ENCODE results near the gene RENBP.

Gene RENBP

DNA sequence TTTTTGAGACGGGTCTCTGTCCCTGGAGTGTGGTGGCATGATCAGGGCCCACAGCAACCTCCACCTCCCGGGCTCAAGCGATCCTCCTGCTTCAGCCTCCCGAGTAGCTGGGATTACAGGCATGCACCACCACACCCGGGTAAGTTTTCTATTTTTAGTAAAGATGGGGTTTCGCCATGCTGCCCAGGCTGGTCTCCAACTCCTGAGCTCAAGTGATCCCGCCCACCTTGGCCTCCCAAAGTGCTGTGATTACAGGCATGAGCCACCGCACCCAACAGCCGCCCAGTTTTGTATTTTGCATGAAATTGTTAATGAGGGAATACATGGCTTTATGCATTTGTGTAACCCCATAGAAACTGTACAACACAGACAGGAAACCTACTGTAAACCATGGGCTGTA lies 15.6 kb downstream of the RENBP start:
- Histone ChIP-seq H3K4me1 (ENCODE audit: control insufficient read depth, insufficient read depth, low read length) (peaks cover 13% of the 10 kb centered on the region), H3K36me3 (ENCODE audit: control insufficient read depth in 2 of 2, insufficient read depth in 1 of 2, low read length in 2 of 2) (peaks cover 23 to 47% of the 10 kb centered on the region in 2 experiments), H3K27ac (ENCODE audit: extremely low read depth, low read depth, low read length) (peak overlapping the region; percentile 62), H3K4me3 (ENCODE audit: low read depth, low read length) (no peak overlapping the region; the same call in 1 of the 2 replicates), H3K9me3 (ENCODE audit: control insufficient read depth, insufficient read depth, low read depth, low read length) (no peaks in the 10 kb centered on the region)
- ChIA-PET POLR2A (interaction anchor here (0.6 to 4.2 kb wide), 31 partner anchors 8 to 241 kb away, joined by 3 to 67 read pairs (median 5); partner anchors contain the start of genes HCFC1, IDH3G, L1CAM and RENBP), CTCF (interaction anchor here (0.6 to 14.7 kb wide), 5 partner anchors 11 to 219 kb away, joined by 3 to 267 read pairs (median 4); partner anchors contain the start of gene RENBP)
- no peak for TF ChIP-seq HOXD13 (CRISPR knock-in tag; IDR thresholded peaks at IDR 0.05; ENCODE audit: borderline replicate concordance)
- peak; percentile 43; the same call in 1 of the 2 replicates for TF ChIP-seq ZNF341 (tag by site-specific recombination; IDR thresholded peaks at IDR 0.05; ENCODE audit: low read depth)
- TF ChIP-seq ZNF157 (tag by site-specific recombination; IDR thresholded peaks at IDR 0.05): no peak
- no peak for TF ChIP-seq BCL11B (tag by site-specific recombination; IDR thresholded peaks at IDR 0.05; ENCODE audit: low read depth)
- peak; percentile 56 for TF ChIP-seq KLF1 (tag by site-specific recombination; IDR thresholded peaks at IDR 0.05)
- peak; percentile 4; the same call in 1 of the 2 replicates for TF ChIP-seq ZNF600 (tag by site-specific recombination; IDR thresholded peaks at IDR 0.05)
- TF ChIP-seq ZNF398 (tag by site-specific recombination; IDR thresholded peaks at IDR 0.05): no peak
- TF ChIP-seq ZFHX2 (tag by site-specific recombination; conservative IDR thresholded peaks at IDR 0.05): 0 out of 2 replicates have a peak, but pooled peaks have one; percentile 30

DNA sequence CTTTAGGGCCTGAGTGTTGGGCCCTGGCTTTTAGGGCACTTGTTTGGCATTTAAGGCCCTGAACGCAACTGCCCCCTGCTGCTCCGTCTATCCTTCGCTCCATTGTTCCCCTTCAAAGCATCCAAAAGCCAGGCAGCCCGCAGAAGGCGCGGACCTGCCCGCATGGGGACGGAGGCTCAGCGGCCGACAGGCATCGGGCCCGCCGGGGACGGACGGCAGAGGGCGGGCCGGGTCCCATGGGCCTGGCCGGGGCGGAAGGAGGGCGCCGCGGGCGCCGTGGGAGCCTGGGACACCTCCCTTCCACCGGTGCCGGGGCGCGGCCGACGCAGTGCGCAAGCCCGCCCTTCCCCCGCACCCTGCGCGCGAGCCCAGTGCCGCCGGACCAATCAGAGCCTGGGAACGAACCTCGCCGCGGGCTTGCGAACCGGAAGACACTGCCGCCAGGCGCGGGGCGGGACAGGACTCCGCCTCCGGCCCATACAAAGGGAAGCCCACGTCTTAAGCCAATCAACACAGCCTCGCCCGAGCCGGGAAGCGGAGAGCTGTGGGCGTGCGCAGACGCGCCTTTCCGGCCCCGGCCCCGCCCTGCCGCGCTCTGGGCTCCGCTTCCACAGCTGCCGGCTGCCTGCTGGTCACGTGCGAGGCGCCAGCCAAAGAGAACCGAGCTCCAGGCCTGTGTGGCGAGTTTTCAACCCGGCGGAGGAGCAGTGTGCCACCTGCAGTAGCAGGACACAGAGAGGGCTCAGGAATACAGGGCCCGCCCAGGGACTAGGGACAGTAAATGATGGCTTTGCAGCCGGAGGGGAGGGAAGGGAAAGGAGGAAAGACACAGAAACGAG lies 16.3 kb downstream of the RENBP start:
- POLR2A ChIA-PET: interaction anchor here (0.6 to 4.2 kb wide), 34 partner anchors 9 to 457 kb away, joined by 3 to 67 read pairs (median 5); partner anchors contain the start of genes HCFC1, IDH3G, L1CAM and RENBP
- CTCF ChIA-PET: interaction anchor here (0.6 to 14.7 kb wide), 10 partner anchors 12 to 218 kb away, joined by 3 to 267 read pairs (median 3); partner anchors contain the start of genes PLXNB3 and RENBP
- Histone ChIP-seq H3K27ac (ENCODE audit: extremely low read depth, low read depth, low read length) (peak overlapping the region; percentile 95), H3K4me1 (ENCODE audit: control insufficient read depth, insufficient read depth, low read length) (peaks cover 10% of the 10 kb centered on the region), H3K9me3 (ENCODE audit: control insufficient read depth, insufficient read depth, low read depth, low read length) (no peaks in the 10 kb centered on the region), H3K4me3 (ENCODE audit: low read depth, low read length) (peak overlapping the region; percentile 66), H3K36me3 (ENCODE audit: control insufficient read depth in 2 of 2, insufficient read depth in 1 of 2, low read length in 2 of 2) (peaks cover 19 to 42% of the 10 kb centered on the region in 2 experiments)
- TF ChIP-seq OSR2 (tag by site-specific recombination; IDR thresholded peaks at IDR 0.05) (peak; percentile 95), ZNF777 (tag by site-specific recombination; IDR thresholded peaks at IDR 0.05; ENCODE audit: borderline replicate concordance) (no peak), HIC1 (tag by site-specific recombination; IDR thresholded peaks at IDR 0.05) (peak; percentile 81), ZNF221 (tag by site-specific recombination; IDR thresholded peaks at IDR 0.05; ENCODE audit: borderline replicate concordance) (no peak), ZNF658 (tag by site-specific recombination; IDR thresholded peaks at IDR 0.05) (no peak), ZNF639 (tag by site-specific recombination; IDR thresholded peaks at IDR 0.05) (no peak), SCRT1 (tag by site-specific recombination; IDR thresholded peaks at IDR 0.05; ENCODE audit: borderline replicate concordance) (no peak), ZBTB17 (tag by site-specific recombination; IDR thresholded peaks at IDR 0.05) (peak; percentile 100), ZNF140 (tag by site-specific recombination; IDR thresholded peaks at IDR 0.05) (no peak), ZNF596 (tag by site-specific recombination; IDR thresholded peaks at IDR 0.05) (peak; percentile 71; the same call in 1 of the 2 replicates), ZNF791 (tag by site-specific recombination; IDR thresholded peaks at IDR 0.05) (no peak), ZNF423 (tag by site-specific recombination; IDR thresholded peaks at IDR 0.05) (peak; percentile 46; the same call in 1 of the 2 replicates), ZNF48 (tag by site-specific recombination; IDR thresholded peaks at IDR 0.05) (no peak)
- TF ChIP-seq, protein P1, sequence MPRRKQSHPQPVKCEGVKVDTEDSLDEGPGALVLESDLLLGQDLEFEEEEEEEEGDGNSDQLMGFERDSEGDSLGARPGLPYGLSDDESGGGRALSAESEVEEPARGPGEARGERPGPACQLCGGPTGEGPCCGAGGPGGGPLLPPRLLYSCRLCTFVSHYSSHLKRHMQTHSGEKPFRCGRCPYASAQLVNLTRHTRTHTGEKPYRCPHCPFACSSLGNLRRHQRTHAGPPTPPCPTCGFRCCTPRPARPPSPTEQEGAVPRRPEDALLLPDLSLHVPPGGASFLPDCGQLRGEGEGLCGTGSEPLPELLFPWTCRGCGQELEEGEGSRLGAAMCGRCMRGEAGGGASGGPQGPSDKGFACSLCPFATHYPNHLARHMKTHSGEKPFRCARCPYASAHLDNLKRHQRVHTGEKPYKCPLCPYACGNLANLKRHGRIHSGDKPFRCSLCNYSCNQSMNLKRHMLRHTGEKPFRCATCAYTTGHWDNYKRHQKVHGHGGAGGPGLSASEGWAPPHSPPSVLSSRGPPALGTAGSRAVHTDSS (tag by site-specific recombination; IDR thresholded peaks at IDR 0.05): no peak; the same call in 1 of the 2 replicates
- TF ChIP-seq, protein P2, sequence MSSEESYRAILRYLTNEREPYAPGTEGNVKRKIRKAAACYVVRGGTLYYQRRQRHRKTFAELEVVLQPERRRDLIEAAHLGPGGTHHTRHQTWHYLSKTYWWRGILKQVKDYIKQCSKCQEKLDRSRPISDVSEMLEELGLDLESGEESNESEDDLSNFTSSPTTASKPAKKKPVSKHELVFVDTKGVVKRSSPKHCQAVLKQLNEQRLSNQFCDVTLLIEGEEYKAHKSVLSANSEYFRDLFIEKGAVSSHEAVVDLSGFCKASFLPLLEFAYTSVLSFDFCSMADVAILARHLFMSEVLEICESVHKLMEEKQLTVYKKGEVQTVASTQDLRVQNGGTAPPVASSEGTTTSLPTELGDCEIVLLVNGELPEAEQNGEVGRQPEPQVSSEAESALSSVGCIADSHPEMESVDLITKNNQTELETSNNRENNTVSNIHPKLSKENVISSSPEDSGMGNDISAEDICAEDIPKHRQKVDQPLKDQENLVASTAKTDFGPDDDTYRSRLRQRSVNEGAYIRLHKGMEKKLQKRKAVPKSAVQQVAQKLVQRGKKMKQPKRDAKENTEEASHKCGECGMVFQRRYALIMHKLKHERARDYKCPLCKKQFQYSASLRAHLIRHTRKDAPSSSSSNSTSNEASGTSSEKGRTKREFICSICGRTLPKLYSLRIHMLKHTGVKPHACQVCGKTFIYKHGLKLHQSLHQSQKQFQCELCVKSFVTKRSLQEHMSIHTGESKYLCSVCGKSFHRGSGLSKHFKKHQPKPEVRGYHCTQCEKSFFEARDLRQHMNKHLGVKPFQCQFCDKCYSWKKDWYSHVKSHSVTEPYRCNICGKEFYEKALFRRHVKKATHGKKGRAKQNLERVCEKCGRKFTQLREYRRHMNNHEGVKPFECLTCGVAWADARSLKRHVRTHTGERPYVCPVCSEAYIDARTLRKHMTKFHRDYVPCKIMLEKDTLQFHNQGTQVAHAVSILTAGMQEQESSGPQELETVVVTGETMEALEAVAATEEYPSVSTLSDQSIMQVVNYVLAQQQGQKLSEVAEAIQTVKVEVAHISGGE (tag by site-specific recombination; conservative IDR thresholded peaks at IDR 0.05; ENCODE audit: low read depth): peak; percentile 91
